HEK293 (cell line): ENCODE results near the gene ARL5A.

ENCODE experiments used
- CTCF ChIA-PET: fragments of 350-600 bp; formaldehyde crosslinking; extraction: SDS; loops from one replicate; lab custom pipeline; 2021; ENCODE audit warnings: antibody characterized with exemption; lab: Yijun Ruan, JAX
- POLR2A ChIA-PET: fragments of 300-600 bp; formaldehyde crosslinking; extraction: SDS; loops from one replicate; lab custom pipeline; 2020; ENCODE audit warnings: antibody characterized with exemption, inconsistent platforms; lab: Yijun Ruan, JAX
- H3K27ac ChIP-seq: fragments of 200-500 bp; sonication (Bioruptor generic); 2 replicates; pipeline ENCODE4 v1.5.1; 2014; ENCODE audit warnings: low read depth, low read length, control low read depth, inconsistent platforms; ENCODE audit errors: extremely low read depth
- H3K36me3 ChIP-seq, 2 experiments: fragments of 200-500 bp in 1 of 2; sonication (Bioruptor generic) in 1 of 2; 1 replicate in 1 of 2; 2 replicates in 1 of 2; pipeline ENCODE4 v1.5.1; 2014 to 2017; ENCODE audit warnings: inconsistent platforms in 2 of 2, low read length in 2 of 2; ENCODE audit not compliant: control insufficient read depth in 2 of 2, insufficient read depth in 1 of 2
- H3K4me1 ChIP-seq: fragments of 200-500 bp; sonication (Bioruptor generic); 2 replicates; pipeline ENCODE4 v1.5.1; 2014; ENCODE audit warnings: mild to moderate bottlenecking, low read length, inconsistent platforms; ENCODE audit not compliant: control insufficient read depth, insufficient read depth
- H3K4me3 ChIP-seq: 2 replicates; pipeline ENCODE4 v1.5.1; 2011; ENCODE audit warnings: low read depth, mild to moderate bottlenecking, control low read depth, low read length, moderate library complexity
- H3K9me3 ChIP-seq: fragments of 200-500 bp; sonication (Bioruptor generic); 2 replicates; pipeline ENCODE4 v1.5.1; 2014; ENCODE audit warnings: low read depth, low read length, inconsistent platforms; ENCODE audit not compliant: control insufficient read depth, insufficient read depth
- AEBP2 ChIP-seq: fragments of 450-650 bp; formaldehyde crosslinking; IDR thresholded peaks from 2 replicates; pipeline ENCODE4 v1.5.1; 2016; ENCODE audit warnings: missing biosample characterization, missing genetic modification characterization, borderline replicate concordance
- SALL2 ChIP-seq: fragments of 450-650 bp; formaldehyde crosslinking; IDR thresholded peaks from 2 replicates; pipeline ENCODE4 v1.5.0; 2017; ENCODE audit warnings: missing biosample characterization, mild to moderate bottlenecking, missing genetic modification characterization, borderline replicate concordance
- SETDB1 ChIP-seq: IDR thresholded peaks from one replicate; pipeline ENCODE4 v1.6.1; 2017; ENCODE audit warnings: mild to moderate bottlenecking, low read length, moderate library complexity, mixed read lengths; ENCODE audit not compliant: insufficient read length
- TRIM28 ChIP-seq: IDR thresholded peaks from 2 replicates; pipeline ENCODE4 v1.6.1; 2011; ENCODE audit warnings: low read length, control low read depth, borderline replicate concordance
- ZBTB17 ChIP-seq: fragments of 450-650 bp; formaldehyde crosslinking; IDR thresholded peaks from 2 replicates; pipeline ENCODE4 v1.5.1; 2016; ENCODE audit warnings: missing biosample characterization, missing genetic modification characterization
- ZEB2 ChIP-seq: fragments of 450-650 bp; formaldehyde crosslinking; IDR thresholded peaks from 2 replicates; pipeline ENCODE4 v1.5.1; 2016; ENCODE audit warnings: missing biosample characterization, missing genetic modification characterization
- ZFP69B ChIP-seq: fragments of 450-650 bp; formaldehyde crosslinking; IDR thresholded peaks from 2 replicates; pipeline ENCODE4 v1.5.1; 2016; ENCODE audit warnings: missing biosample characterization, missing genetic modification characterization
- ZNF248 ChIP-seq: fragments of 450-650 bp; formaldehyde crosslinking; IDR thresholded peaks from 2 replicates; pipeline ENCODE4 v1.5.1; 2017; ENCODE audit warnings: missing biosample characterization, missing genetic modification characterization
- ZNF423 ChIP-seq: fragments of 450-650 bp; formaldehyde crosslinking; IDR thresholded peaks from 2 replicates; pipeline ENCODE4 v1.5.1; 2016; ENCODE audit warnings: missing biosample characterization, missing genetic modification characterization
- ZNF48 ChIP-seq: fragments of 450-650 bp; formaldehyde crosslinking; IDR thresholded peaks from 2 replicates; pipeline ENCODE4 v1.5.1; 2016; ENCODE audit warnings: missing biosample characterization, missing genetic modification characterization
- ZNF548 ChIP-seq: fragments of 450-650 bp; formaldehyde crosslinking; IDR thresholded peaks from 2 replicates; pipeline ENCODE4 v1.5.1; 2016; ENCODE audit warnings: missing biosample characterization, missing genetic modification characterization
- ZNF629 ChIP-seq: fragments of 450-650 bp; formaldehyde crosslinking; IDR thresholded peaks from 2 replicates; pipeline ENCODE4 v1.5.1; 2017; ENCODE audit warnings: missing biosample characterization, missing genetic modification characterization
- ZNF768 ChIP-seq: fragments of 450-650 bp; formaldehyde crosslinking; IDR thresholded peaks from 2 replicates; pipeline ENCODE4 v1.5.1; 2018; ENCODE audit warnings: missing biosample characterization, mild to moderate bottlenecking, missing genetic modification characterization
- ZNF776 ChIP-seq: fragments of 450-650 bp; formaldehyde crosslinking; IDR thresholded peaks from 2 replicates; pipeline ENCODE4 v1.5.0; 2017; ENCODE audit warnings: missing biosample characterization, missing genetic modification characterization, borderline replicate concordance
- ZNF830 ChIP-seq: fragments of 450-650 bp; IDR thresholded peaks from 2 replicates; pipeline ENCODE4 v1.5.0; 2018; ENCODE audit warnings: missing biosample characterization, missing genetic modification characterization, low read depth, mild to moderate bottlenecking, moderate library complexity
- TF ChIP-seq, protein P1 (sequence below): fragments of 450-650 bp; formaldehyde crosslinking; IDR thresholded peaks from 2 replicates; pipeline ENCODE4 v1.5.1; 2017; ENCODE audit warnings: missing biosample characterization, missing genetic modification characterization
- TF ChIP-seq, protein P2 (sequence below): fragments of 450-650 bp; formaldehyde crosslinking; IDR thresholded peaks from 2 replicates; pipeline ENCODE4 v1.5.1; 2017; ENCODE audit warnings: missing biosample characterization, missing genetic modification characterization
- TF ChIP-seq, protein P3 (sequence below): IDR thresholded peaks from 2 replicates; pipeline ENCODE4 v1.6.1; 2011; ENCODE audit warnings: mild to moderate bottlenecking, low read depth, low read length, borderline replicate concordance

The ARL5A gene

DNA sequence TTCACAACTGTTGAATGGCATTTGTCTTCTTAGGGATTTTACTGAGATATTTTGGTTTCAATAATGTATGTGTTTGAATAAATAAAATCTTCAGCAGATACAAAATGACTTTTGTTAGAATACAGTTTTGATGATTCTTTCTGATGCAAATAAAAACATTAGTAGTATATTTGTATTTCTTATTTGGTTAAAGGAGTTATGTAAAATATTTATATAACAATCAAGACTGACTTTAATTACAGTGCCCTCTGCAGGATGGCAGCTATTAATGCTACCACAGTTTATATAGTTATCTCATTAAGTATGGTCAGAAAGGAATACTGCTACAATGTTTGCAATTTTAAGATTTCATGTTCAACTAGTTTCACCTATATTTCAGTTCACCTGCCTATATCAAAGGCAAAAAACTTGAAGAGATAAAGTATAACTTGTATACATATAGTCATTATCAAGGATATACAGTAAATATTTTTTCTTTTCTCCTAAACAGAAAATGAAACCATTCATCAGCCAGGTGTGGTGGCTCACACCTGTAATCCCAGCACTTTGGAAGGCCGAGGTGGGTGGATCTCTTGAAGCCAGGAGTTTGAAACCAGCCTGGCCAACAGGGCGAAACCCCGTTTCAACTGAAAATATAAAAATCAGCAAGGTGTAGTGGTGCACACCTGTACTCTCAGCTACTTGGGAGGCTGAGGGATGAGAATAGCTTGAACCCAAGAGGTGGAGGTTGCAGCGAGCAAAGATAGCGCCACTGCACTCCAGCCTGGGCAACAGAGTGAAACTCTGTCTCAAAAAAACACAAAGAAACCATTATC is 19.8 kb downstream of the ARL5A start:
- Histone ChIP-seq H3K9me3 (no peaks in the 10 kb centered on the region), H3K36me3 (peaks cover 25 to 66% of the 10 kb centered on the region in 2 experiments), H3K27ac (no peak overlapping the region), H3K4me3 (no peak overlapping the region), H3K4me1 (no peaks in the 10 kb centered on the region)
- ChIA-PET POLR2A (no interaction called here), CTCF (interaction anchor here (1.5 kb wide), 1 partner anchor 8 kb away, joined by 11 read pairs; no protein-coding TSS in a partner anchor)
- TF ChIP-seq ZNF48 (no peak), TRIM28 (no peak), ZFP69B (no peak), ZNF768 (tag by site-specific recombination) (no peak), AEBP2 (no peak), SALL2 (tag by site-specific recombination) (no peak), ZNF548 (tag by site-specific recombination) (no peak), ZNF248 (tag by site-specific recombination) (no peak), ZNF830 (tag by site-specific recombination) (no peak)
- TF ChIP-seq, protein P1, sequence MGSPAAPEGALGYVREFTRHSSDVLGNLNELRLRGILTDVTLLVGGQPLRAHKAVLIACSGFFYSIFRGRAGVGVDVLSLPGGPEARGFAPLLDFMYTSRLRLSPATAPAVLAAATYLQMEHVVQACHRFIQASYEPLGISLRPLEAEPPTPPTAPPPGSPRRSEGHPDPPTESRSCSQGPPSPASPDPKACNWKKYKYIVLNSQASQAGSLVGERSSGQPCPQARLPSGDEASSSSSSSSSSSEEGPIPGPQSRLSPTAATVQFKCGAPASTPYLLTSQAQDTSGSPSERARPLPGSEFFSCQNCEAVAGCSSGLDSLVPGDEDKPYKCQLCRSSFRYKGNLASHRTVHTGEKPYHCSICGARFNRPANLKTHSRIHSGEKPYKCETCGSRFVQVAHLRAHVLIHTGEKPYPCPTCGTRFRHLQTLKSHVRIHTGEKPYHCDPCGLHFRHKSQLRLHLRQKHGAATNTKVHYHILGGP = no peak
- TF ChIP-seq, protein P2, sequence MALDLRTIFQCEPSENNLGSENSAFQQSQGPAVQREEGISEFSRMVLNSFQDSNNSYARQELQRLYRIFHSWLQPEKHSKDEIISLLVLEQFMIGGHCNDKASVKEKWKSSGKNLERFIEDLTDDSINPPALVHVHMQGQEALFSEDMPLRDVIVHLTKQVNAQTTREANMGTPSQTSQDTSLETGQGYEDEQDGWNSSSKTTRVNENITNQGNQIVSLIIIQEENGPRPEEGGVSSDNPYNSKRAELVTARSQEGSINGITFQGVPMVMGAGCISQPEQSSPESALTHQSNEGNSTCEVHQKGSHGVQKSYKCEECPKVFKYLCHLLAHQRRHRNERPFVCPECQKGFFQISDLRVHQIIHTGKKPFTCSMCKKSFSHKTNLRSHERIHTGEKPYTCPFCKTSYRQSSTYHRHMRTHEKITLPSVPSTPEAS (tag by site-specific recombination) = no peak

- no peaks in the 10 kb centered on the region for H3K9me3 ChIP-seq
- H3K4me1 ChIP-seq = no peaks in the 10 kb centered on the region
- no peak overlapping the region for H3K4me3 ChIP-seq
- peaks cover 22 to 58% of the 10 kb centered on the region in 2 experiments for H3K36me3 ChIP-seq
- CTCF ChIA-PET = interaction anchor here (0.6 to 0.9 kb wide), 5 partner anchors 10 to 561 kb away, joined by 3 read pairs; no protein-coding TSS in a partner anchor
- no peak overlapping the region for H3K27ac ChIP-seq
- POLR2A ChIA-PET = no interaction called here
- TF ChIP-seq ZNF776 (tag by site-specific recombination) (no peak), ZEB2 (tag by site-specific recombination) (no peak), ZNF629 (no peak), SETDB1 (no peak), ZBTB17 (tag by site-specific recombination) (no peak), ZNF423 (no peak)
- TF ChIP-seq, protein P3, sequence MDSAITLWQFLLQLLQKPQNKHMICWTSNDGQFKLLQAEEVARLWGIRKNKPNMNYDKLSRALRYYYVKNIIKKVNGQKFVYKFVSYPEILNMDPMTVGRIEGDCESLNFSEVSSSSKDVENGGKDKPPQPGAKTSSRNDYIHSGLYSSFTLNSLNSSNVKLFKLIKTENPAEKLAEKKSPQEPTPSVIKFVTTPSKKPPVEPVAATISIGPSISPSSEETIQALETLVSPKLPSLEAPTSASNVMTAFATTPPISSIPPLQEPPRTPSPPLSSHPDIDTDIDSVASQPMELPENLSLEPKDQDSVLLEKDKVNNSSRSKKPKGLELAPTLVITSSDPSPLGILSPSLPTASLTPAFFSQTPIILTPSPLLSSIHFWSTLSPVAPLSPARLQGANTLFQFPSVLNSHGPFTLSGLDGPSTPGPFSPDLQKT = no peak
These were observed 22.3 kb downstream of the ARL5A start for GRCh38 chr2:151805961-151806360.
